HL-60/S4 treated with phorbol 12-myristate 13-acetate at 8.2 ng/mL for 4 days and 3 days (cell line): Measurements from ENCODE around the gene SELENOI.

Experiments
- in situ Hi-C: fragments of 300-500 bp; cut with MboI; formaldehyde crosslinking; loops from 2 replicates; pipeline ENCODE4 v1.15.0; 2022; ENCODE audit warnings: low sequenced_read_pairs

Gene SELENOI

GRCh38 chr2:26409785-26410184 lies 63.8 kb downstream of the SELENOI start:
- in situ Hi-C loops, result no loop called here

DNA sequence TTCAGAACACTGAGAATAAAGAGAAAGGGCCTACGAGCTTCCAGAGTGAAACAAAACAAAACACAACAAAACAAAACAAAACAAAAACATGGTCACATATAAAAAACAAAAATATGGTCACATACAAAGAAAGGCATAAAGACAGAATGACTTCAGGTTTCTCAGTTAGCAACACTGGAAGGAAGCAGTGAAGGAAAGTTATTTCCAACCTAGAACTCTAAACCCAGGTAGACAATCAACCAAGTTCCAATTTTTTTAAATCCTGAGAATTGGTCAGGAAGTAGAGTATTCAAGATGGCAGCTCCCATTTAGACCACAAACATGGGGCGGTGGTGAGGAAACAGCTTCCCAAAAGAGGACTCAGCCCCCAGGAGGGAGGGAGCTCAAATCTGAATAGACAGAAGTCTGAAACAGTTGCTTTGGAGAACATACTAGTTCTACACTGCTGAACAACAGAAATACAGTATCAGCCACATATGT lies 64.9 kb downstream of the SELENOI start:
- in situ Hi-C loops, result no loop called here

- in situ Hi-C loops, result no loop called here
Measured at GRCh38 chr2:26411419-26411818, 65.5 kb downstream of the SELENOI start.

GRCh38 chr2:26412091-26412673 lies 66.2 kb downstream of the SELENOI start:
- in situ Hi-C loops, result no loop called here

DNA sequence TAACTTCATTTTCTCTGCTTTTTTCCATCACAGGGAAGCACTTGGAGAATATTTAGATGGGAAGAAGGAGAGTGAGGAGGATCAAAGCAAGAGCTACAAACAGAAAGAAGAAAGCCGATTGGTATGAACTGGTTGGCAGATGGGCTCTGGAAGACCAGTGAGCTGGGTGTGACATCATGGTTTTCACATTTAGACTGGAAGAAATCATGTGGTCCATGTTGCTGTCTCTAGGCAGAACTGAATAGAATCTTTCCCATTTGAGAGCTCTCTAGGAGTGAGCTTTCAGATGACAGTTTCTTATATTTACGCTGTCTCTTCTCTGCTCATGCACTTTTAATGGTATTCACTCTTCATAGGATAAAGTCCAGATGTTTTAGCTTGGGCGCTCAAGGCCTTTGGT lies 68.4 kb downstream of the SELENOI start:
- in situ Hi-C loops, result no loop called here

- in situ Hi-C loops, result no loop called here
Measured at GRCh38 chr2:26421961-26422360, 76.0 kb downstream of the SELENOI start.

GRCh38 chr2:26422947-26423629 lies 77.1 kb downstream of the SELENOI start:
- in situ Hi-C loops, result no loop called here

DNA sequence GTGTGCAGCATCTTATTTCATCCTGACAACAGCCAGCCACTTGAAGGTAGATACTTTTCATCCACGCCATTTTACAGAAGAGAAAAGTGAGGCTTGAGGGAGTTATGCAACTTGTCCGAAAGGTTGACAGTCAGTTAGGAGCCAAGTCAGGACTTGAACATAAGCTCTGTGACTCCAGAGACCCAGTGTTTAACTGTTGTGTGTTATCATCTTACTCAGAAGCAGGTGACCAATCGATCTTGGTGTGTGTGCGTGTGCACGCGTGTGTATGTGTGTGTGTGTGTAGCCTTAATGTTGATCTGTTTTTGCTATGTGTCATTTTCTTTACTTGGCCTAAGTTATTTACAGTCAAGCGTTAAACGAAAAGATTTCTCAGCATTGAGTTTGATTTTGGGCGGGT lies 77.8 kb downstream of the SELENOI start:
- in situ Hi-C loops, result no loop called here

GRCh38 chr2:26424221-26424620 lies 78.3 kb downstream of the SELENOI start:
- in situ Hi-C loops, result no loop called here

- in situ Hi-C loops, result no loop called here
Measured at GRCh38 chr2:26428846-26429245, 82.9 kb downstream of the SELENOI start.

- in situ Hi-C loops, result no loop called here
Measured at GRCh38 chr2:26429779-26430578, 84.0 kb downstream of the SELENOI start.

DNA sequence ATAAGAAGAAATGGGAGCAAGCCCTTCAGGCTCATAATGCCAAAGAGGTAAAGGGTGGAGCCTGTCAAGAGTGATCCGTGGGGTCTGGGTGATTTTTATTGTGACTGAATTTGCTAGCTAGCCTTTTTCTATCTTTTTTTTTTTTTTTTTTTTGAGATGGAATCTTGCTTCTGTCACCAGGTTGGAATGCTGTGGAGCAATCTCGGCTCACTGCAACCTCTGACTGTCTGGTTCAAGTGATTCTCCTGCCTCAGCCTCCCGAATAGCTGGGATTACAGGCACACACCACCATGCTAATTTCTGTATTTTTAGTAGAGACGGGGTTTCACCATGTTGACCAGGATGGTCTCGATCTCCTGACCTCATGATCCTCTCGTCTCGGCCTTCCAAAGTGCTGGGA lies 84.9 kb downstream of the SELENOI start:
- in situ Hi-C loops, result no loop called here

DNA sequence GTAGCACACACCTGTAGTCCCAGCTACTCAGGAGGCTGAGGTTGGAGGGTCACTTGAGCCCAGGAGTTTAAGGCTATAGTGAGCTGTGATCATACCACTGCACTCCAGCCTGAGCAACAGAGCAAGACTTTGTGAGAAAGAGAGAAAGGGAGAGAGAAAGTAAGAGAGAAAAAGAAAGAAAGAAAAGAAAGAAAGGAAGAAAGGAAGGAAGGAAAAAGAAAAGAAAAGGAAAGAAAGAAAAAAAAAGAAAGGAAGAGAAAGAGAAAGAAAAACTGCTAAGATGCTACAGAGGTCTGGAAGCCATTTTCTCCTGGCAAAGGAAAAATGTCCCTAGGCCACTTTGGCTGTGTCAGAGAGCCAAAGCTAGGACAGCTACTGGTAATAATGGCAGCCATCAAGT lies 86.4 kb downstream of the SELENOI start:
- in situ Hi-C loops, result no loop called here

DNA sequence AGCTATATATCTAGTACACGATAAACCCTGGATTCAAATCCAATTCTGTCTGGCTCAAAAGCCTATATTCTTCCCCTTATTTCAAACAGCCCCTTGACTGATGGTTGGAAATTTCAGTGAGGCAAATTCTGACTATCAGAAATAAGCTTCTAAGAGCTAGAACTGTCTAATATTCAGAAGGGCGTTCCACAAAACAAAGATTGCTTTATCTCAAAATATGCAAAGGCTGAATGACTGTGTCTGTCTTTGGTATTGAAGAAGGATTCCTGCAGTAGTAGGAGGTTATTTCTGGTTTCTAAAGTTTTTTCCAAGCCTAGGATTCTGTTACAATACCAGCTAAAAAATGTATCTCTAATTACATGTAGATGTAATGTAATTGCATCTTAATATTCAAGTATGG lies 86.9 kb downstream of the SELENOI start:
- in situ Hi-C loops, result no loop called here

GRCh38 chr2:26435106-26435505 lies 89.2 kb downstream of the SELENOI start:
- in situ Hi-C loops, result no loop called here

DNA sequence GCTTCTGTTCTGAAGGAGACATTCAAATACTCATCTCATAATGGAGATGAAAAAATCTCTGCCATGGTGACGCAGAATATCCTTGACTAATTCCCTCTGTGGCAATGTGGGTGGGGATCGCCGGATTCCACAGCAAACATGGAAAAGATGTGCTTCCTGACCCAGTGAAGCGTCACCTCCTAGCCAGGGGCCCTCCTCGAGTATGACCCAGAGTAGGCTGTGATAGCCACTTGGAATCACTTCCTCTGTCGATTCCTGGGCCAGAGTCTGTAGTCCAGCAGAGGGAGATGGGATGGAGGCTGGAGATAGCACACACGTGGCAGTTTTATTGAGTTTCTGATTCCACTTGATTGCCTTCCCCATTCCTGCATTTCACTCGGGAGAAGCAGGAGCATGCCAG lies 92.6 kb downstream of the SELENOI start:
- in situ Hi-C loops, result no loop called here

- in situ Hi-C loops, result no loop called here
Measured at GRCh38 chr2:26438926-26439325, 93.0 kb downstream of the SELENOI start.

- in situ Hi-C loops, result no loop called here
Measured at GRCh38 chr2:26442301-26442700, 96.4 kb downstream of the SELENOI start.

GRCh38 chr2:26442707-26443106 lies 96.8 kb downstream of the SELENOI start:
- in situ Hi-C loops, result no loop called here

- in situ Hi-C loops, result no loop called here
Measured at GRCh38 chr2:26444236-26444635, 98.3 kb downstream of the SELENOI start.
